IMR-90 (cell line): ENCODE results near the gene PRKCE. TPM values are rescaled to one million over a fixed set of nuclear protein-coding genes. Genes with fewer than 3 reads are reported as not detected.

Experiments used
- ATAC-seq: fragments of 200-7000 bp; cut with Tn5 transposase; 2 replicates; pipeline ENCODE4 v1.9.1; 2020; ENCODE audit warnings: low read depth, mild to moderate bottlenecking, moderate library complexity
- BruUV-seq: library from RNA; stranded (reverse); fragments of 400-500 nt; replicated peaks from 2 replicates; lab custom pipeline; 2021; lab: Mats Ljungman, UMichigan
- CTCF ChIA-PET: fragments of 300-600 bp; formaldehyde crosslinking; extraction: SDS; loops from one replicate; lab custom pipeline; 2021; ENCODE audit warnings: antibody characterized with exemption; lab: Yijun Ruan, JAX
- POLR2A ChIA-PET: fragments of 300-600 bp; sonication (Branson Sonifier 250); formaldehyde crosslinking; loops from one replicate; lab custom pipeline; 2022; ENCODE audit warnings: antibody characterized with exemption; ENCODE audit not compliant: unreplicated experiment; lab: Charles Lee
- DNase-seq: peaks from one replicate; pipeline ENCODE4 v3.0.0; 2013
- H2AFZ ChIP-seq: replicated peaks from 2 replicates; pipeline ENCODE3; 2013; ENCODE audit warnings: low read length, mild to moderate bottlenecking; ENCODE audit not compliant: poor library complexity
- H2AK5ac ChIP-seq: 2 replicates; pipeline ENCODE4 v1.6.1; 2013; ENCODE audit warnings: low read depth, low read length, inconsistent platforms
- H2AK9ac ChIP-seq: replicated peaks from 2 replicates; pipeline ENCODE3; 2013; ENCODE audit warnings: mild to moderate bottlenecking, low read depth, low read length, moderate library complexity; ENCODE audit not compliant: poor library complexity
- H2BK120ac ChIP-seq: 2 replicates; pipeline ENCODE4 v1.6.1; 2013; ENCODE audit warnings: low read depth, low read length, inconsistent platforms
- H2BK15ac ChIP-seq: 3 replicates; pipeline ENCODE4 v1.6.1; 2013; ENCODE audit warnings: low read depth, low read length, inconsistent platforms
- H2BK20ac ChIP-seq: 2 replicates; pipeline ENCODE4 v1.6.1; 2013; ENCODE audit warnings: low read depth, mild to moderate bottlenecking, inconsistent platforms, low read length, moderate library complexity
- H2BK5ac ChIP-seq: 2 replicates; pipeline ENCODE4 v1.6.1; 2013; ENCODE audit warnings: mild to moderate bottlenecking, low read depth, low read length, inconsistent platforms; ENCODE audit not compliant: poor library complexity, severe bottlenecking
- H3K14ac ChIP-seq: replicated peaks from 2 replicates; pipeline ENCODE4 v1.6.1; 2013; ENCODE audit warnings: low read depth, low read length, inconsistent platforms
- H3K18ac ChIP-seq: 2 replicates; pipeline ENCODE4 v1.6.1; 2013; ENCODE audit warnings: low read depth, low read length, control low read depth
- H3K23ac ChIP-seq: 2 replicates; pipeline ENCODE4 v1.6.1; 2013; ENCODE audit warnings: low read depth, low read length, inconsistent platforms
- H3K27ac ChIP-seq: 2 replicates; pipeline ENCODE4 v1.5.1; 2013; ENCODE audit warnings: mild to moderate bottlenecking, control low read depth, low read length; ENCODE audit not compliant: insufficient read depth
- H3K27me3 ChIP-seq: 2 replicates; pipeline ENCODE4 v1.6.1; 2013; ENCODE audit warnings: low read length; ENCODE audit not compliant: control insufficient read depth, insufficient read depth
- H3K36me3 ChIP-seq: 2 replicates; pipeline ENCODE4 v1.6.1; 2013; ENCODE audit warnings: low read length, mixed read lengths; ENCODE audit not compliant: control insufficient read depth, insufficient read depth
- H3K4ac ChIP-seq: 2 replicates; pipeline ENCODE4 v1.6.1; 2013; ENCODE audit warnings: low read depth, low read length, inconsistent platforms
- H3K4me1 ChIP-seq: 2 replicates; pipeline ENCODE4 v1.6.1; 2013; ENCODE audit warnings: low read length, mixed read lengths; ENCODE audit not compliant: control insufficient read depth, insufficient read depth
- H3K4me2 ChIP-seq: 2 replicates; pipeline ENCODE4 v1.6.1; 2013; ENCODE audit warnings: low read depth, mild to moderate bottlenecking, control low read depth, low read length, moderate library complexity
- H3K4me3 ChIP-seq: 2 replicates; pipeline ENCODE4 v1.5.1; 2013; ENCODE audit warnings: low read depth, mild to moderate bottlenecking, control low read depth, low read length, moderate library complexity; ENCODE audit not compliant: insufficient read depth
- H3K56ac ChIP-seq: 2 replicates; pipeline ENCODE4 v1.6.1; 2013; ENCODE audit warnings: low read length, inconsistent platforms; ENCODE audit not compliant: insufficient read depth; ENCODE audit errors: extremely low read depth
- H3K79me1 ChIP-seq, 2 experiments: 2 replicates each; pipeline ENCODE4 v1.6.1; 2013; ENCODE audit warnings: low read length in 2 of 2, inconsistent platforms in 1 of 2, low read depth in 1 of 2
- H3K9ac ChIP-seq: 2 replicates; pipeline ENCODE4 v1.6.1; 2013; ENCODE audit warnings: low read depth, low read length, control low read depth
- H3K9me1 ChIP-seq: 2 replicates; pipeline ENCODE4 v1.6.1; 2013; ENCODE audit warnings: low read length, inconsistent platforms; ENCODE audit not compliant: insufficient read depth
- H3K9me3 ChIP-seq: 2 replicates; pipeline ENCODE4 v1.6.1; 2013; ENCODE audit warnings: low read length; ENCODE audit not compliant: control insufficient read depth, insufficient read depth
- H4K20me1 ChIP-seq: 2 replicates; pipeline ENCODE4 v1.6.1; 2013; ENCODE audit warnings: low read length, inconsistent platforms; ENCODE audit not compliant: insufficient read depth
- H4K5ac ChIP-seq: 2 replicates; pipeline ENCODE4 v1.6.1; 2013; ENCODE audit warnings: mild to moderate bottlenecking, low read depth, low read length, control low read depth
- H4K8ac ChIP-seq, 2 experiments: 2 replicates each; pipeline ENCODE4 v1.6.1; 2013; ENCODE audit warnings: low read depth in 2 of 2, low read length in 2 of 2, control low read depth in 1 of 2, inconsistent platforms in 1 of 2
- H4K91ac ChIP-seq: 2 replicates; pipeline ENCODE4 v1.6.1; 2013; ENCODE audit warnings: low read depth, low read length, inconsistent platforms; ENCODE audit not compliant: insufficient read depth
- BHLHE40 ChIP-seq: fragments of 150-350 bp; IDR thresholded peaks from 2 replicates; pipeline ENCODE4 v1.6.1; 2016; ENCODE audit warnings: mild to moderate bottlenecking, low read depth, low read length
- CEBPB ChIP-seq: IDR thresholded peaks from 2 replicates; pipeline ENCODE4 v1.6.1; 2012; ENCODE audit warnings: low read depth, low read length, improper control_type of control experiment
- FOS ChIP-seq: fragments of 150-350 bp; IDR thresholded peaks from 2 replicates; pipeline ENCODE4 v1.6.1; 2016; ENCODE audit warnings: low read depth, low read length
- MAZ ChIP-seq: IDR thresholded peaks from 2 replicates; pipeline ENCODE4 v1.6.1; 2012; ENCODE audit warnings: low read depth, mild to moderate bottlenecking, low read length, improper control_type of control experiment, moderate library complexity, borderline replicate concordance
- MXI1 ChIP-seq: IDR thresholded peaks from 2 replicates; pipeline ENCODE4 v1.6.1; 2012; ENCODE audit warnings: low read depth, mild to moderate bottlenecking, low read length, moderate library complexity, borderline replicate concordance
- POLR2A ChIP-seq: IDR thresholded peaks from 2 replicates; pipeline ENCODE4 v1.6.1; 2012; ENCODE audit warnings: mild to moderate bottlenecking, low read depth, low read length
- WGBS, 2 experiments: methylation state at CpG; one replicate each; pipeline versions ENCODE4 v1.1.5 to v1.1.7; 2013; ENCODE audit warnings: missing lambda C conversion rate in 2 of 2; ENCODE audit not compliant: insufficient read length in 1 of 2; ENCODE audit errors: extremely low coverage in 2 of 2; 5-methylcytosine and 5-hydroxymethylcytosine counted together
- dilution Hi-C: fragments of 300-500 bp; cut with HindIII; formaldehyde crosslinking; loops from one replicate; pipeline ENCODE4 v1.14.3; 2018; ENCODE audit warnings: low sequenced_read_pairs; ENCODE audit not compliant: unreplicated experiment
- in situ Hi-C: fragments of 300-500 bp; cut with MboI; formaldehyde crosslinking; loops from 3 replicates; pipeline ENCODE4 v1.14.3; 2019; ENCODE audit warnings: low sequenced_read_pairs, inconsistent platforms, mixed read lengths
- intact Hi-C: fragments of 100-400 bp; cut with micrococcal nuclease; formaldehyde crosslinking; loops from 2 replicates; pipeline ENCODE4 v1.10.0; 2022
- polyA plus RNA-seq, 3 experiments: library from polyadenylated mRNA; depleted of rRNA; stranded (reverse); fragments of >200 nt; gene quantifications; 2 replicates each; pipeline ENCODE4 v1.2.3, GENCODE V29; 2012; ENCODE audit warnings: low replicate concordance in 1 of 3
- total RNA-seq: library from RNA; depleted of rRNA; stranded (reverse); fragments of >200 nt; gene quantifications from 2 replicates; pipeline ENCODE4 v1.2.3, GENCODE V29; 2012
- TF ChIP-seq, protein P1 (sequence below): fragments of 150-350 bp; IDR thresholded peaks from 2 replicates; pipeline ENCODE4 v1.6.1; 2017; ENCODE audit warnings: mild to moderate bottlenecking, antibody characterized with exemption, low read length, low read depth

PRKCE gene
- total and polyA plus RNA-seq, 2 of the 4 experiments (the other 2 are of a cell fraction), result 8.1 to 32.4 TPM

DNA sequence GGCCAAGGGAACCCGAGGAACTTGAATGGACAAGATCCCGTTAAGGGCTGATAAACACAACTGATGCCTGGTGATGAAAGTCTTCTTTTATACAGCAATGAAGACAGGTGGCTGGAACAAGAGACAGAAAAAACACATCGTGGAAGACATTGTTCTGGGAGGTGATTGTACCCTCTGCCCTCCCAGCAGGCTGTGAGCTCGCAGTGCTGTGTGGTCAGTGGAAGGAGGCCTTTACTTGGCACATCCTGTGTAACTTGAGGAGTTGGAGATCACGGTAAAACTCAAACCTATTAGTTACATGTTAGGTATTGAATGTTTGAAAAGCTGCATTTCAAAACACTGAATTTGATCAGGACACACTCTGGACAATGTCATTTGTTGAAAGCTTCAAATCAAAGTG, 395.8 kb downstream of the PRKCE start:
- 83% methylated on average over 2 of the region's 5 CpGs; no CpG with 5 or more reads in 1 of the 2 experiments for WGBS, 2 experiments

More for the DNA sequence above, 395.8 kb downstream of the PRKCE start:
- no peak overlapping the region for H2AK9ac ChIP-seq
- no peak overlapping the region for H3K18ac ChIP-seq
- peaks cover 2% of the 10 kb centered on the region for H3K9me1 ChIP-seq
- H3K4me3 ChIP-seq, result no peak overlapping the region
- no peak overlapping the region for H2BK20ac ChIP-seq
- no peak overlapping the region for H3K27ac ChIP-seq
- H3K4me2 ChIP-seq, result no peak overlapping the region
- no peaks in the 10 kb centered on the region for H3K27me3 ChIP-seq
- H3K79me1 ChIP-seq, result no peaks in the 10 kb centered on the region
- in situ Hi-C loops (no loop called here), intact Hi-C loops (no loop called here), dilution Hi-C loops (no loop called here)
- H3K14ac ChIP-seq, result no peak overlapping the region
- H3K23ac ChIP-seq, result no peak overlapping the region
- no peak overlapping the region for H2BK120ac ChIP-seq
- H4K8ac ChIP-seq, result peak overlapping the region in 1 of 2 experiments; percentile 29; a peak in 2 of 4 replicates
- no peak overlapping the region for H2BK5ac ChIP-seq
- peaks cover 3% of the 10 kb centered on the region; the same call in 1 of the 2 replicates for H3K4me1 ChIP-seq
- H2BK15ac ChIP-seq, result peak overlapping the region; percentile 65; the same call in 2 of the 3 replicates
- 0 out of 2 replicates have a peak, but pooled peaks have one; percentile 29 for ATAC-seq
- TF ChIP-seq POLR2A, result no peak
- TF ChIP-seq MXI1, result no peak
- no peak for TF ChIP-seq BHLHE40
- TF ChIP-seq FOS, result no peak
- no peak for TF ChIP-seq CEBPB
- no peak for TF ChIP-seq MAZ
- TF ChIP-seq, protein P1, sequence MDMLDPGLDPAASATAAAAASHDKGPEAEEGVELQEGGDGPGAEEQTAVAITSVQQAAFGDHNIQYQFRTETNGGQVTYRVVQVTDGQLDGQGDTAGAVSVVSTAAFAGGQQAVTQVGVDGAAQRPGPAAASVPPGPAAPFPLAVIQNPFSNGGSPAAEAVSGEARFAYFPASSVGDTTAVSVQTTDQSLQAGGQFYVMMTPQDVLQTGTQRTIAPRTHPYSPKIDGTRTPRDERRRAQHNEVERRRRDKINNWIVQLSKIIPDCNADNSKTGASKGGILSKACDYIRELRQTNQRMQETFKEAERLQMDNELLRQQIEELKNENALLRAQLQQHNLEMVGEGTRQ, result no peak
- H2AK5ac ChIP-seq, result 0 out of 2 replicates have a peak overlapping the region, but pooled peaks have one; percentile 27
- H3K36me3 ChIP-seq, result peaks cover 2% of the 10 kb centered on the region; the same call in 1 of the 2 replicates
- BruUV-seq, result no TSS peak
- H3K4ac ChIP-seq, result no peak overlapping the region
- ChIA-PET POLR2A (no interaction called here), CTCF (no interaction called here)
- H4K91ac ChIP-seq, result no peak overlapping the region
- no peak overlapping the region; the same call in 1 of the 2 replicates for H4K5ac ChIP-seq
- H2AFZ ChIP-seq, result no peak overlapping the region
- no peaks in the 10 kb centered on the region for H4K20me1 ChIP-seq
- H3K56ac ChIP-seq, result no peak overlapping the region
- no peak overlapping the region for H3K9ac ChIP-seq
- H3K9me3 ChIP-seq, result no peaks in the 10 kb centered on the region
- DNase-seq, result peak; percentile 55
